Glutamatergic neuron (in vitro differentiated cells): Measurements from ENCODE around the gene CEMIP2. TPM values are rescaled to one million over a fixed set of nuclear protein-coding genes. Genes with fewer than 3 reads are reported as not detected.

ENCODE experiments used
- DNase-seq: peaks from one replicate; pipeline ENCODE4 v3.0.0; 2022
- H3K27ac Mint-ChIP-seq: one replicate; pipeline ENCODE4 v1.8.0; 2020; ENCODE audit warnings: mild to moderate bottlenecking, mixed read lengths, inconsistent platforms; ENCODE audit not compliant: unreplicated experiment
- H3K27me3 Mint-ChIP-seq: one replicate; pipeline ENCODE4 v1.8.0; 2020; ENCODE audit warnings: mild to moderate bottlenecking, moderate library complexity, mixed read lengths, inconsistent platforms; ENCODE audit not compliant: unreplicated experiment
- H3K36me3 Mint-ChIP-seq: one replicate; pipeline ENCODE4 v1.8.0; 2020; ENCODE audit warnings: mild to moderate bottlenecking, mixed read lengths, inconsistent platforms; ENCODE audit not compliant: unreplicated experiment
- H3K4me1 Mint-ChIP-seq: one replicate; pipeline ENCODE4 v1.8.0; 2020; ENCODE audit warnings: mild to moderate bottlenecking, low read depth, mixed read lengths, inconsistent platforms; ENCODE audit not compliant: unreplicated experiment
- H3K4me3 Mint-ChIP-seq: one replicate; pipeline ENCODE4 v1.8.0; 2020; ENCODE audit warnings: mild to moderate bottlenecking, mixed read lengths, inconsistent platforms; ENCODE audit not compliant: unreplicated experiment
- H3K9me3 Mint-ChIP-seq: one replicate; pipeline ENCODE4 v1.8.0; 2020; ENCODE audit warnings: mild to moderate bottlenecking, moderate library complexity, mixed read lengths, inconsistent platforms; ENCODE audit not compliant: unreplicated experiment
- total RNA-seq: library from RNA; stranded (reverse); fragmentation: NEBNext Ultra II Directional; extraction: Animal tissue kit (Norgen Biotek cat#: 25700); gene quantifications from one replicate; pipeline ENCODE4 v1.2.1, GENCODE V29; 2021; ENCODE audit not compliant: unreplicated experiment
- TF ChIP-seq, protein P1 (sequence below): fragments of 200-600 bp; sonication (generic); IDR thresholded peaks from one replicate; pipeline ENCODE4 v1.5.0; 2021; ENCODE audit not compliant: partially characterized antibody, unreplicated experiment

CEMIP2 gene
- total RNA-seq, 1 donor from 2014 or later = 122 TPM

DNA sequence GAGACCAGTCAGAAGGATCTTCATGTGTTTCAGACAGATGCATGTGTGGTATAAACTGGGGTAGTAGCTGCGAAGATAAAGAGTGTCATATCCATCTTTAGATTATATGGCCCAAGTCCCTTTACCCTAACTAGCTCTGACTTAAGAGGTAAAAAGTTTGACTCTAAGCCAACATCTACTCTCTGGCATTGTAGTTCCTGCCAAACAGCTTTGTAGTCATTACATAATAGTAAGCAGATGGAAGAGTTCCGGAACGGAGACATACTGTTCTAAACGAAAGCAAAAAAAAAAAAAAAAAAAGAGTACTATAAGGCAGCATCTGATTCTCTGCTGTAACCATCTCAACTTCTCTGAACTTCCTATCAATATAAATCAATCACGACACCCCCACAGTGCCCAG, 48.8 kb downstream of the CEMIP2 start:
- no peaks in the 10 kb centered on the region for H3K27me3 Mint-ChIP-seq
- TF ChIP-seq, protein P1, sequence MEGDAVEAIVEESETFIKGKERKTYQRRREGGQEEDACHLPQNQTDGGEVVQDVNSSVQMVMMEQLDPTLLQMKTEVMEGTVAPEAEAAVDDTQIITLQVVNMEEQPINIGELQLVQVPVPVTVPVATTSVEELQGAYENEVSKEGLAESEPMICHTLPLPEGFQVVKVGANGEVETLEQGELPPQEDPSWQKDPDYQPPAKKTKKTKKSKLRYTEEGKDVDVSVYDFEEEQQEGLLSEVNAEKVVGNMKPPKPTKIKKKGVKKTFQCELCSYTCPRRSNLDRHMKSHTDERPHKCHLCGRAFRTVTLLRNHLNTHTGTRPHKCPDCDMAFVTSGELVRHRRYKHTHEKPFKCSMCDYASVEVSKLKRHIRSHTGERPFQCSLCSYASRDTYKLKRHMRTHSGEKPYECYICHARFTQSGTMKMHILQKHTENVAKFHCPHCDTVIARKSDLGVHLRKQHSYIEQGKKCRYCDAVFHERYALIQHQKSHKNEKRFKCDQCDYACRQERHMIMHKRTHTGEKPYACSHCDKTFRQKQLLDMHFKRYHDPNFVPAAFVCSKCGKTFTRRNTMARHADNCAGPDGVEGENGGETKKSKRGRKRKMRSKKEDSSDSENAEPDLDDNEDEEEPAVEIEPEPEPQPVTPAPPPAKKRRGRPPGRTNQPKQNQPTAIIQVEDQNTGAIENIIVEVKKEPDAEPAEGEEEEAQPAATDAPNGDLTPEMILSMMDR = no peak
- H3K4me3 Mint-ChIP-seq = no peak overlapping the region
- H3K27ac Mint-ChIP-seq = no peak overlapping the region
- H3K9me3 Mint-ChIP-seq = no peaks in the 10 kb centered on the region
- H3K36me3 Mint-ChIP-seq = no peaks in the 10 kb centered on the region
- H3K4me1 Mint-ChIP-seq = peaks cover 8% of the 10 kb centered on the region
- DNase-seq = no peak

DNA sequence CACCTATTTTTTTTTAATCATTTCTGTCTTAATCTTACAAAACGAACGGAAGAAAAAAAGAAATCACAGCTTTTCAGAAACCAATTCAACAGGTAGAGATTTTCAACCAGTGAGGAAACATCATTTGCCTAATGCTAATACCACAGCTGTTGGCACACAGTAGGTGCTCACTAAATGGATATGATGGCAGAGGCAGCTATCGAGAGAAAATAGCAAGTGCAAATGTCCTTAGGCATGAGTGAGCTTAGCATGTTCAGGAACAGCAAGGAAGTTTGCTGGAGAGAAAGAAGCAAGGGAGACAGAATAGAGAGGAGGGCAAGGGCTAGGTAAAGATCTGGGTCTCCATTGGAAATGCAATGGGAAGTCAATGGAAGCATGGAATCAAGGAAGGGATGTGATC, 49.2 kb downstream of the CEMIP2 start:
- Mint-ChIP-seq H3K27ac (no peak overlapping the region), H3K36me3 (no peaks in the 10 kb centered on the region), H3K27me3 (no peaks in the 10 kb centered on the region), H3K4me1 (peaks cover 8% of the 10 kb centered on the region), H3K4me3 (no peak overlapping the region), H3K9me3 (no peaks in the 10 kb centered on the region)
- no peak for DNase-seq
- TF ChIP-seq, protein P1 = no peak

DNA sequence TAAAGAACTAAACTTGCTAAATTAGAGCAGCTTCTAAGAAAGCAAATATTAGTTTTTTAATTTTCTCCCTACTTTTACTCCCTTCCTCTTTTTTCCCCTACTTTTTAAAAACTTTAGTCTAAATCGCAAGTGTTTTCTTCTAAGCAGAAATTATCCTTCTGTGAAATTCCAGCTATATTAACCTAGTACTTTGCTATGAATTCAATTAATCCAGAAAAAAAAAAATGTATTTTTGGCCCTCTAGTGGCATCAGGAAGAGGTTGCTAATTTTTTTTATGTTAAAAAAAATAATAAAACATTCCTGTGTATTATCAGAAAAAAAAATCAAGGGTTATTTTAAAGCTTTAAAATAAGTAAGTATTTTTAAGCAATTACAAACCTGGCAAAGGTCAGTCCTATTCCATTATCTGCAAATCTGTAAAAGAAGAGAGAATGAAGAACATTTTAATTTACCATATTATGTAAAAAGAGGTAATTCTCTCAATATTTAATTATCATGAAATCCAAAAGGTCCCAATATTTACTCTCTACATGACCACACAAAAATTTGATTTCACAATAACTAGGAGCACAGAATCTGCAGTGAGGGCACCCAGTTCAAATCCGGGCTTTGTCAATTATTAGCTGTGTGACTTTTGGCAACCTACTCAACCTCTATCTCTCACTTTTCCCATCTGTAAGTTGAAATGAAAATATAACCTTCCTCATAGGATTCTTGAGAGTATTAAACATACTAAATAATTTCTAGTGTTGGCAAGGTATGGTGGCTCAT, 52.0 kb downstream of the CEMIP2 start:
- no peak overlapping the region for H3K4me3 Mint-ChIP-seq
- TF ChIP-seq, protein P1 = peak; percentile 68
- no peak overlapping the region for H3K27ac Mint-ChIP-seq
- H3K36me3 Mint-ChIP-seq = no peaks in the 10 kb centered on the region
- no peaks in the 10 kb centered on the region for H3K27me3 Mint-ChIP-seq
- no peaks in the 10 kb centered on the region for H3K9me3 Mint-ChIP-seq
- H3K4me1 Mint-ChIP-seq = no peaks in the 10 kb centered on the region
- no peak for DNase-seq

DNA sequence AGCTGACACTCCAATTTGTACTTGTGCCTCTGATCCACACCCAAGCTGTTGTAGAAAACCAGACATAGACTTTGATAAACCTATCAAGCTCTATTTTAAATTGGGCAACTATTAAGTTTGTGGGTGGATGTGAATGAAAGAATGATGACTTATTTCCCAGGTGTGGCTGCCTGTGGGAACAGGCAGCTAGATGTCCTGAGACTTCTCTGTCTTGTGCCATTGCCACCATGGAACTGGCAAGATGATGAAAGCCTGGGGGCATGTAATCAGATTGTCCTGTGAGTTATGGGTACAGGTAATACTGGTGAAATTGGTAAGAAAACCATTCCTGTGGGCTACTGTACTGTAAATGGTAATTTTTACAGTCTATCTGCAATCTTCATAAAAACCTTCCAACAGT, 57.5 kb downstream of the CEMIP2 start:
- H3K27ac Mint-ChIP-seq = no peak overlapping the region
- DNase-seq = no peak
- no peaks in the 10 kb centered on the region for H3K9me3 Mint-ChIP-seq
- H3K27me3 Mint-ChIP-seq = no peaks in the 10 kb centered on the region
- TF ChIP-seq, protein P1 = no peak
- no peak overlapping the region for H3K4me3 Mint-ChIP-seq
- no peaks in the 10 kb centered on the region for H3K4me1 Mint-ChIP-seq
- no peaks in the 10 kb centered on the region for H3K36me3 Mint-ChIP-seq

DNA sequence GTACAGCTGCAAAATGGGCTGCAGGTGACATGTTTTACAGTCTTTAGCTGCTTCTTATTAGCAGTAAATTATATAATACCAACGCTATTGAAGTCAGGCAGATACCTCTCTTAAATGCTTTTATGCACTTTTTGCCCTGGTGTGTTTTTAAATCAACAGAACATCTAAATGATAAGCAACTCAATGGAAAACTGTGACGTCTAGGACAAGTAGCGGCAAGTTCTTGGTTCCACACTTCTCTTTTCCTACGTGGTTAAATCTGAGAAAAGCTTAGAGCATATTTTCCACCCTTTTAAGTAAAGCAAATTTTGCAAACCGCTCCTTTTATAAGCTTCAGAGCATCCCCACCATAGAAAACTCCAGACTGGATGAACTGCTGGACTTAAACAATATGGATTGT, 58.1 kb downstream of the CEMIP2 start:
- TF ChIP-seq, protein P1 = no peak
- Mint-ChIP-seq H3K4me3 (no peak overlapping the region), H3K4me1 (no peaks in the 10 kb centered on the region), H3K9me3 (no peaks in the 10 kb centered on the region), H3K27me3 (no peaks in the 10 kb centered on the region), H3K27ac (no peak overlapping the region), H3K36me3 (no peaks in the 10 kb centered on the region)
- no peak for DNase-seq
